HG02885 (cell line): Measurements from ENCODE around the gene CD300E.
"Not testable (repeated sequence)": the region's sequence is repeated elsewhere in the genome, so short reads cannot be mapped to it uniquely, and the experiment has no call there.

ENCODE experiments used
- ATAC-seq: cut with Tn5 transposase; IDR thresholded peaks from one replicate; pipeline ENCODE4 v1.9.1; 2021; ENCODE audit warnings: mild to moderate bottlenecking; ENCODE audit not compliant: unreplicated experiment, poor library complexity

Gene CD300E

DNA sequence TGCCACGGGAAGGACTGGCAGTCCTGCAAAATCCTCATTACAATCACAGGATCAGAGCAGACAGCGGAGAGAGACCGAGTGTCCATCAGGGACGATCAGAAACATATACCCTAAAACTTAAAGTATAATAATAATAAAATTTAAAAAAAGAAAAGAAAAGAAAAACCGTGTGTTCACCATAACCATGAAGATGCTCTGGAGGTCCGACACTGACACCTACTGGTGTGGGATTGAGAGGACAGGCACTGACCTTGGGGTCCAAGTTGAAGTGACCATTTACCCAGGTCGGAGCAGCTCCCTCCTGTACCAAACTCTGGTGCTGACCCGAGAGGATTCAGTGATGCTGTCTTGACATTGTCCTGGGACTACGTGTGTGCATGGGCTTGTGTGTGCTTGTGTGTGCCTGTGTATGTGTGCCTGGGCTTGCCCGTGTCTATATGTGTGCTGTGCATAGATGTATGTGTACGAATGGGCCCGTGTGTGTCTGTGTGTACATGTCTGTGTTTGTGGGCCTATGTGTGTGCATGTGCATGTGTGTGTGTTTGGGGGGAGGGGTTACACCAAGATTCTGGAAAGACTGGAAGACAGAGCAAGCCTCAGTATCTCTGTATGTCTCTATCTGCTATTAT is 21.5 kb downstream of the CD300E start:
- ATAC-seq = no peak

DNA sequence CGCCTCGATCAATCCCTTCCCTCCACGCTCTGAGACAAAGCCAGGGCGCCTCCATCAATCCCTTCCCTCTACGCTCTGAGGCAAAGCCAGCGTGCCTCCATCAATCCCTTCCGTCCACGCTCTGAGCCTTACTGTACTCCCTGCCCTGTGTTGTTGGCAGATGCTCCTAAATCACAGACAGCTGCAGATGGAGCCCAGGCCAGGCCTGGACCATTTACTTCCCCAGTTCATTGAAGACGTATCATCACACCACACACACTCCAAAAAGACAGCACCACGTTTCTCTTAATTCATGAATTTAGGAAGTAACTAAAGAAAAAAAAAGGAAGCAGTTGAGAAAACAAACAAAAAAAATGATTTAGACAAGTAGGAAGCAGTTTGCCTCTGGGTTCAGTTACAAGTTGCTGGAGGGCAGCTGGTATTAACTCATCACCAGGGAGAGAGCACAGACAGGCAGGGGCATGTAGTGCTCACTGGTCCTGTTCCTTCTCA is 24.0 kb downstream of the CD300E start:
- no peak for ATAC-seq

DNA sequence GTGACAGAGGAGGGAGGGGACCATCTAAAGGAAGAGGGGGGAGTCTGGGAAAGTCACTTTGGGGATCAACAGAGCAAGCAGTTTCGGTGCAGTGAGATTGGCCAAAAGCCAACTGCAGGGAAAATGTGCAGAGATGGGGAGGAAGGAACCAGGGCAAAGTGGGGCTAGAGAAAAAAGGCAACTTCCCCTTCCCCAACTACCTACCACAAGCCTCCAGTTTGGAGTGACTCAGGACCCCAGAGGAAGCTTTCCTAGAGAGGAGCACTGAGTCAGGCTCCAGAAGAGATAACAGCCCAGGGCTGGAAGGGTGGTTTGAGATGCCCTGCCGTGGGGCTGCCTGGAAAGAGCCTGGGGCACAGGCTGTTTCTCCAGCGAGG is 24.5 kb downstream of the CD300E start:
- ATAC-seq = no peak

DNA sequence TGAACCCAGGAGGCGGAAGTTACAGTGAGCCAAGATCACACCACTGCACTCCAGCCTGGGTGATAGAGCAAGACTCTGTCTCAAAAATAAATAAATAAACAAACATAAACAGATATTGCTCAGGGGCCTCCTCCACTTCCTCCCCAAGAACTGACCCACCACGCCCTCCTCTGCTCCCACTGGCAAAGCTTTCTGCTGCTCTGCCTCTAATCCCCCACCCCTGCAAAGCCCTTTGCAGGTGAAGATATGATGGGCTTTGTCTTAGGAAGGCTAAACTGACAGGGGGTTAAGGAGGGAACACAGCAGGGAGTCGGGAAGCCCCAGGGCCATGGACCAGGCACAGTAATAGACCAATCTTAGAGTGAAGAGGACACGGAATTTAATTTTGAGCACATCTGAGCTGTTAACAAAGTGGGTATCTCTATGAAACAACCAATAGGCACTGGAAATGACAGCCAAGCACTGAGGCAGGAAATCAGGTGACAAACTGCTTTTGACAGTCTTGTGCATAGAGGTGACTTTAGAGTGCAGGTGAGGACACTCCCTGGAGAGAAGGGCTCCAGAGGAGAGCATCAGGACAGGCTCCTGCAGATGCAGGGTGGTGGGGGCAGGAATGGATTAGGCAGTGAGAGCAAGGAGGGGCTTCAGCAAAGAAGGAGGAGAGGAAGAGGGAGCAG is 25.1 kb downstream of the CD300E start:
- ATAC-seq = no peak

DNA sequence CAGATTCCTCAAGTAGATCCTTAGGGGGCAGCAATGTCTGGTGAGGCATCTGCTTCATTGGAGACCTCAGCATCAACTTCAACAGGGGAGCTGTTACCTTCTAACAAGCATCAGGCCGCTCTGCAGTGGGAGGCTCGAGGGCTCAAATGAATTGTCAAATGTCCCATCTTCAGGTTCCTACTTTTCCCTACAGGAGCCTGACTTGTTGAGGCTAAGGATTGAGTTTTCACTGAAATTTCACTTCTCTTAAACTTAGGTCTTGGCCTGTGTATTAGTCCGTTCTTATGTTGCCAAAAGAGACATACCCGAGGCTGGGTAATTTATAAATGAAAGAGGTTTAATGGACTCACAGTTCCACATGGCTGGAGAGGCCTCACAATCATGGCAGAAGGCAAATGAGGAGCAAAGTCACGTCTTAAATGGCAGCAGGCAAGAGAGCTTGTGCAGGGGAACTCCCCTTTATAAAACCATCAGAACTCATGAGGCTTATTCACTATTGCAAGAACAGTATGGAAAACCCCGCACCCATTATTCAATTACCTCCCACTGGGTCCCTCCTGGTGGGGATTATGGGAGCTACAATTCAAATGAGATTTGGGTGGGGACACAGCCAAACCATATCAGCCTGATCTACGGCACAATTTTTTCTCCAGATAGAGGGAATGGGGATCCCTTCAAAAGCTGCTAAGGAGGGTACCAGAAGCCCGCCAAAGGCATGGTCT is 26.3 kb downstream of the CD300E start:
- no peak for ATAC-seq

DNA sequence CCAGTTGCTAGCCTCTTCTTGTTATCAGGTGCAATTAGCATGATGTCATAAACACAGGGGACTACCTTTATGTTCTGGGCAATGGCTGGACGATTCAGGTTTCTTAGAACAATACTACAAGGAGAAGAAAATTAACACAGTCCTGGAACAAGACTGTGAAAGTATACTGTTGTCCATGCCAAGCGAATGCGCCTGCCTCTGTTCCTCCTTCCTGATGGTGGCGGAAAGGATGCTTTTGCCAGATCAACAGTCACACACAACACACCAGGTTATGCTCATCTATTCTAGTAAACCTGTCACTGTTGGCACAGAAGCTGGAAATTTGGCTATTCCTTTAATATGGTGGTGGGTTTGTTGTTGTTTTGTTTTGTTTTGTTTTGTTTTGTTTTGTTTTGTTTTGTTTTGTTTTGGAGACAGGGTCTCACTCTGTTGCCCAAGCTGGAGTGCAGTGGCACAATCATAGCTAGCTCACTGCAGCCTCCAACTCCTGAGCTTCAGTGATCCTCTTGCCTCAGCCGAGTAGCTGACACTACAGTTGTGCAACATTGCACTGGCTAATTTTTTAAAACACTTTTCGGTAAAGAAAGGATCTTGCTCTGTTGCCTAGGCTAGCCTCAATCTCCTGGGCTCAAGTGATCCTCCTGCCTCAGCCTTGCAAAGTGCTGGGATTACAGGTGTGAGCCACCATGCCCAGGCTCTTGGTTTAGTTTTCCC is 28.3 kb downstream of the CD300E start:
- ATAC-seq = no peak

DNA sequence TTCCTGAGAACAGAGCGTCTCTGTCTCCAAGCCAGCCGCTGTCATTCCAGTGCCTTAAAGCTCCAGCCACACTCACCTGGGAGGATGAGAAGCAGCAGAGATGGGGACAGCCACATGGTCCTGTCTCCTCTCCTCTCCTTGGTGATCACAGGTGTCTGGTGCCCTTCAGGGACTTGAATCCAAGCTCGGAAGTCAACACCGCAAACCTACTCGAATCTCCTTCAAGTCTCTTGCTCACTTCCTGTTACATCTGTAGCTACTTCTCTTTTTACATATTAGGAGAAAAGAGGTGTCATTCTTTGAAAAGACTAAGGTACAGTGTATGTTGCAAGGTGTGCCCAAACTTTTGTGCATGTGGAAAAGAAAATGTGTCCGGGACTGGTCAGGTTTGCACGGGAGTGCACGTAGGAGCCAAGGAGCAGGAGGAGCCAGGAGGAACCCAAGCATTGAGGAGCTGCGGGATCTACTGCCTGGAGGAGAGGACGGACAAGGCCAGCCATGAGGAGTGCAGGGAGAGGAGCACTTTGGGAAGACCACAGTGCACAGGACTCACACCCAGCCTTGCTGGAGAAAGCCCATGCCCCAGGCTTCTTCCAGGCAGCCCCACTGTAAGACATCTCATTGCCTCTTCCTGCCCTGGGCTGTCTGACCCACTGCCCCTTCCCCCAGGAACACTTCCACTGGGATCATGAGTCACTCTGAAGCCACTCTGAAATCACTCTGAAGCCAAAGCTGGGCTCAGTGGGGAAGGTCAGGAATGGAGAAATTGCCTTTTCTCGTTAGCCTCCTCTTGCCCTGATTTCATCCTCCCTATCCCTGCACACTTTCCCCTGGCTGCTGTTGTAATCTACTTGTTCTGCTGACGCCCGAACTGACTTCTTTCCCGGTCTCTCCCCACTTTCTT is 31.2 kb downstream of the CD300E start, which contains the start of gene CD300LD:
TSS of gene CD300LD (minus strand) at position 197 of the 904 bp plus-strand sequence. CDS start at position 116, 81 bp downstream.
- no peak for ATAC-seq

DNA sequence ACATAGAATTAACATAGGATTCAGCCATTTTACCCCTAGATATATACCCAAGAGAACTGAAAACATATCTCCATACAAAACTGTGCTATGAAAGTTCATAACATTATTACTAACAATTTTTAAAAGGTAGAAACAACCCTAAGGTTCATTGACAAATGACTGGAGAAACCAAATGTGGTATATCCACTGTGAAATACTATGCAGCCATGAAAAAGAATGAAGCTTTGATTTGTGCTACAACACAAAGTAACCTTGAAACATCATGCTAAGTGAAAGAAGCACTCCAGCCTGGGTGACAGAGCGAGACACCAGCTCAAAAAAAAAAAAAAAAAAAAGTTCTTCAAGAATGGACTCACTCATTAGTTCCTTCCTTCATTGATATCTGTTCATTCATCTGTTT is 32.0 kb downstream of the CD300E start:
- no peak for ATAC-seq

DNA sequence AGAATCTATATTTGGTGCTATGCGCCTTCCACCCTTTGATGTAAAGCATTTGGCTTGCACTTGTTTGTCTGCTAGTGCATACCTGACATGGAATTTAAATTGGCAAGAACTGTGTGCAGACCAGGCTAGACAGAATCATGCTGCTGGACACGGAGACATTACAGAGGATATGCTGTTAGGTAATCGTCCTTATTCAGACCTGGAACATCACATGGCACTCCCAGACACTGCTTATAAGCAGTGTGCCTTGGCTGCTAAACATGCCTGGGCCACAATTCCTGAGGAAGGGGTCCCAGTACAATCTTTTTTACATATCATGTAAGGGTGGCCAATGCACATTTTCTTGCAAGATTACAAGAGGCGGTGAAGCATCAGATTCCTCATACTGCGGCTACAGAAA is 37.8 kb downstream of the CD300E start:
- no peak for ATAC-seq

DNA sequence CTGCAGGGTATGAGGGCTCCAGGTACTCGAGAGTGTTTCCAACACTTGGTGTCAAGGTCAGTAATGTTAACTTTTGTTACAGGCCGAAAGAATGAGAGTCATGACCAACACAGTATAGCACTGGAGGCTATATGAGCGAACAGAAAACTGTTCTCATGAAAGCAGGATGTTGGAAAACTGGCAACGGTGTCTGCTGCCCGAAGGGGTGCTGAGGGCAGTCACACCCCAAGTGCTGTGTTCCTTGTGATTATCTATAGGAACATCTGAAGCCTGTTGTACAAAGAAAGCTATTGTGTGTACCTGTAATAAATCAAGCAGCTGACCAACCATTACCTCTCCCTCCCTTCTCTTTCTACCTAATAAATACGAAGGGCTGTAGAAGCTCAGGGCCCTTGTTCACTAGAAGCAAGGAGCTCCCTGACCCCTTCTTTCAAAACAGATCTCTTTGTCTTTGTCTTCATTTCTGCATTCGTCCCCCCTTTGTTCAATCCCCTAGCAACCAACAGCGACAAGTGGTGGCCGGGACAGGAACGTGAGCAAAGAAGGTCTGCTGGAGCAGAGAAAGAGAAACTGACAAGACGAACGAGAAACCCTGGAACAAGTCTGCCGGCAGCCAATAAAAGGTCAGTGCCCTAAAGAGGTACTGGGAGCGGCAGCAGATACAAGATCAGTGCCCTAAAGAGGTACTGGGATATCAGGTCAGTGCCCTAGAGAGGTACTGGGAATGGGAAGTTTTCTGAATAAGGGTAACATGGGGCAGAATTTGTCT is 39.1 kb downstream of the CD300E start:
- ATAC-seq = no peak

DNA sequence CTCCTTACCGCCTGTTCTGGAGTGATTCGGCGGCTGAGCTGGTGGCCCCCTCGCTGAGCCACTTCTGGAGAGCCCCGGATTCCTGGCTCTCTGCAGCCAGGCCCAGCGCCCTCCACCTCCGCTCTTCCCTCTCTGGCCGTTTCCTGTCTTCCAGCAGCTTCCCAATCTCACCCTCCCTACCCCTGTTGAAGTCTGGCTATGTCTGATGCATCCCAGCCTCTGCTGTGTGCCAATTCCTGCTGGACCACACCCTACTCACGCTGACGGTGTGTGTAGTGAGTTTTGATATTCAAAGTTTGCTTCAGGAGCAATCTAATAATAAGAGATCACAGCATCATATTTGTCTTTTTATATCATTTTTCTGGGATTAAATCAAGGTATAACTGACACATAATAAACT is 40.9 kb downstream of the CD300E start:
- ATAC-seq = no peak

DNA sequence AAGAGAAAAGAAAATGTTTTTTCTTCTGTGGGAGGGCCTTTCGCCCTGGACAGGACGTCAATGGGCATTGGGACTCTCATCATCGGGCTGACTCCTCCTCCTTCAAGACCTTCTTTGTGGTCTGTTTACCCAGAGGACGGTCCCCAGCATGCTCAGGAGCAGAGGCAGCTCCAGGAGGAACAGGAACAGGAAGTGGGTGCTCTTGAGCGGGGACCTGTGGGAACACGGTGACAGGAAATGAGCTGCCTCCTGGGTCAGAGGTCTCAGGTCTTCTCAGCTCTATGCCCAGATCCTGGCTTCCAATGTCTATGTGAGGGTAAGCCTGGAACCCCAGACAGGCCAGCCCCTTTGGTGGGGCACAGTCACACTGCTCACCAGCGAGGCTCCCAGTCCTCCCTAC is 43.6 kb downstream of the CD300E start:
- ATAC-seq = no peak

DNA sequence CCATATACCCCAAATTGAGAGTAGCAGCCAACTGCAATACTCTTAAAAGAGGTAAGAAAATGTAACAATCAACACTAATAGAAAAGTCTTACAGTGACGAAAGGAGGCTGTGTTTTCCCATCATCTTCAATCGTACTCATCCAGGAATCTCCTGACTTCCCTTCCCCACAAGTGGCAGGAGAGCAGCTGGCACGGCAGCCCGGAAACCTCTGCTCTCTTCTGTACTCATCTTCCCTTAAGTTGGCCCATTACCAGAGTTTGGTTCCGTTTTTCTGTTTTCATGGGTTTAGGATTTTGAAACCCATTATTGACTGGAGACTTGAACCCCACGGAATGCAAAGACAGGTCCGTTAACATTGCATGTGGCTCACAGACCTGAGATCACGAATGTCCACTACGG is 44.6 kb downstream of the CD300E start:
- ATAC-seq = no peak

DNA sequence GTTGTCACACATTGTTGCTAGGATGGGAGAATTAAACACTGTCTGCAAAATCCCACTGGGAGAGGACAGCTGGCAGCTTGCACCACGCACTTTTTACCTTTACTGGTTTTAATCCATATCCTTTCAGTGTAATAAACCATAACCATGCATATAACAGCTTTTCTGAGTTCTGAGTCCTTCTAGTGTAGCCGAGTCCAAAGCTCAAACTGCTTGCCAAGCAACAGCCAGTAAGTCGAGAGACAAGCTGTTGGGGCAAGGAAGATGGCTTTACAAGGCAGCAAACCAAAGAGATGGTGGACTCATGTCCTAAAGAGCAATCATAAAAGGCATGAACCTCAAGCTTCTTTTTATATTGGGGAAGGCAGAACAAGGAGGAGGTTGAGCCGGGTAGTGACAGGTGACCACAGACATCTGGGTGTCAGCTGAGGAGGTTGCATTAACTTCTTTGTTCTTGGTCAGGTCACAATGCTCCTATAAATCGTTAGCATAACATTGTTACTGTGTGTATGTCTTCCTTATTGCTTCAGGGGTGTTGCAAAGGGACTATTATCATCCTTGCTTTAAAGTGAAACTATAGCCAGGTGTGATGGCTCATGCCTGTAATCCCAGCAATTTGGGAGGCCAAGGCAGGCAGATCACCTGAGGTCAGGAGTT is 48.9 kb downstream of the CD300E start:
- ATAC-seq = no peak

DNA sequence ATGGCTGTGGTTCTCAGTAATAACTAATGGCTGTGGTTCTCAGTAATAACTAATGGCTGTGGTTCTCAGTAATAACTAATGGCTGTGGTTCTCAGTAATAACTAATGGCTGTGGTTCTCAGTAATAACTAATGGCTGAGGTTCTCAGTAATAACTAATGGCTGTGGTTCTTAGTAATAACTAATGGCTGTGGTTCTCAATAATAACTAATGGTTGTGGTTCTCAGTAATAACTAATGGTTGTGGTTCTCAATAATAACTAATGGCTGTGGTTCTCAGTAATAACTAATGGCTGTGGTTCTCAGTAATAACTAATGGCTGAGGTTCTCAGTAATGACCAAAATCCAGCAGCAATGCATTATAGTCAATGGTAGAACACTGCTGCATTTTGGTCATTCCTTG is 49.9 kb downstream of the CD300E start:
- ATAC-seq = not testable (repeated sequence)

DNA sequence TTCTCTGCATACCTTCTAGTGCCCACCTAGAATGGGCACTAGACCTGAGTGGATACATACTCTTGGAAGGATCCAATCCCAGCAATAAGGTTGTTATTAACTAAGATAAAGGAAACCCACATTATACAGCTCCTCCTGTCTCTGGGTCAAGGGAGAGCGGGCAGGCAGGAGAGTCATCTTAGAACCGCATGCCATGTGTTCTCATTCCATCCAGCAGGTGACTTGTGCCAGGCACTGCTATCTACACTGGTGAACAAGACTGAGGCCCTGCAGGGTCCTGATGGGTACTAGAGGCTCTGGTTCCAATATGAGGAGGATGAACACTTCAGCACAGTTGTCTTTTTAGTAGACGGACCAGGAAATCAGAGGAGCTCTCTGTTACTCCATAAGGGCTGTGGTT is 50.4 kb downstream of the CD300E start:
- ATAC-seq = no peak

DNA sequence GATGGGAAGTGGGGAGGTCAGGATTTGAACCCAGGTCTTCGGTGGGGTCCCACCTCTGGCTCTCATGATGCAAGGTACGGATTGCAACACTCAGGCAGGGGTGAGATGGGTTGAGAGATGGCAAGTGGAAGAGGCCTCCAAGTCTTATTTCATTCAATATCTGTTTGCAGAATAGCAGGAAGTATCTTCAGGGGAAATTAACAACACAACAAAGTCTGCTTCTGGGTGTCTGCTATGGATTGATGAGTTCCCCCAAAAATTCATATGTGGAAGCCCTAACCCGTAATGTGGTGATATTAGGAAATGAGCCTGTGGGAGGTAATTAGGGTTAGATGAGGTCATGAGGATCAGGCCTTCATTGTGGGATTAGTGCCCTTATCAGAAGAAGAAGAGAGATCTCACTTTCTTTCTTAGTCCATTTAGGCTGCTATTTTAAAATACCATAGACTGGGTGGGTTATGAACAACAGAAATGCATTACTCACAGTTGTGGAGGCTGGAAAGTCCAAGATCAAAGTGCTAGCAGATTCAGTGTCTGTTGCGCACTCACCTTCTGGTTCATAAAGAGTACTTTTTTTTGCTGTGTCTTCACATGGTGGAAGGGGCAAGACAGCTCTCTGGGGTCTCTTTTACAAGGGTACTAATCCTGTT is 51.8 kb downstream of the CD300E start:
- ATAC-seq = no peak
